HepG2 (cell line): ENCODE measurements around the gene CHMP6. TPM values are rescaled to one million over a fixed set of nuclear protein-coding genes. Genes with fewer than 3 reads are reported as not detected.

Experiments used
- CERS6 ChIP-seq: sonication (generic); formaldehyde crosslinking; IDR thresholded peaks from 2 replicates; pipeline ENCODE4 v1.5.0; 2020; ENCODE audit warnings: missing genetic modification reagents
- MYPOP ChIP-seq: sonication (generic); formaldehyde crosslinking; IDR thresholded peaks from 2 replicates; pipeline ENCODE4 v1.8.1; 2023; ENCODE audit warnings: mild to moderate bottlenecking, moderate library complexity, missing genetic modification reagents
- POGK ChIP-seq: sonication (generic); formaldehyde crosslinking; conservative IDR thresholded peaks from 2 replicates; pipeline ENCODE4 v1.8.0; 2022; ENCODE audit warnings: mild to moderate bottlenecking, moderate library complexity, missing genetic modification reagents
- RNF2 ChIP-seq: fragments of 450-650 bp; conservative IDR thresholded peaks from 2 replicates; pipeline ENCODE4 v1.6.1; 2016; ENCODE audit warnings: low read depth
- SOX13 ChIP-seq, 3 experiments: fragments of 450-650 bp in 1 of 3; sonication (generic) in 1 of 3; formaldehyde crosslinking in 1 of 3; IDR thresholded peaks in 2 of 3; conservative IDR thresholded peaks in 1 of 3; 2 replicates each; pipeline versions ENCODE4 v1.5.0 to v1.6.1; 2016 to 2020; ENCODE audit warnings: antibody characterized with exemption in 1 of 3, mild to moderate bottlenecking in 1 of 3, missing compliant biosample characterization in 1 of 3, missing genetic modification reagents in 1 of 3, moderate library complexity in 1 of 3
- ZBED4 ChIP-seq: sonication (generic); formaldehyde crosslinking; IDR thresholded peaks from 2 replicates; pipeline ENCODE4 v1.4.0; 2020; ENCODE audit warnings: missing genetic modification reagents, borderline replicate concordance
- ZBTB21 ChIP-seq: sonication (generic); formaldehyde crosslinking; IDR thresholded peaks from 2 replicates; pipeline ENCODE4 v1.4.0; 2020; ENCODE audit warnings: missing genetic modification reagents
- ZBTB4 ChIP-seq: sonication (generic); formaldehyde crosslinking; IDR thresholded peaks from 2 replicates; pipeline ENCODE4 v1.4.0; 2020; ENCODE audit warnings: missing genetic modification reagents, mild to moderate bottlenecking, borderline replicate concordance
- ZFX ChIP-seq: sonication (generic); formaldehyde crosslinking; IDR thresholded peaks from 2 replicates; pipeline ENCODE4 v1.4.0; 2020; ENCODE audit warnings: mild to moderate bottlenecking, low read depth, missing genetic modification reagents, moderate library complexity
- ZNF263 ChIP-seq: sonication (generic); formaldehyde crosslinking; IDR thresholded peaks from 2 replicates; pipeline ENCODE4 v1.4.0; 2020; ENCODE audit warnings: missing genetic modification reagents
- ZNF503 ChIP-seq: sonication (generic); formaldehyde crosslinking; IDR thresholded peaks from 2 replicates; pipeline ENCODE4 v1.4.0; 2020; ENCODE audit warnings: missing genetic modification reagents
- ZNF547 ChIP-seq: sonication (generic); formaldehyde crosslinking; IDR thresholded peaks from 2 replicates; pipeline ENCODE4 v1.5.1; 2020; ENCODE audit warnings: mild to moderate bottlenecking, missing genetic modification reagents
- ZNF605 ChIP-seq: sonication (generic); formaldehyde crosslinking; IDR thresholded peaks from 2 replicates; pipeline ENCODE4 v1.8.0; 2022; ENCODE audit warnings: mild to moderate bottlenecking, missing genetic modification reagents
- ZSCAN21 ChIP-seq: sonication (generic); formaldehyde crosslinking; IDR thresholded peaks from 2 replicates; pipeline ENCODE4 v1.8.0; 2022; ENCODE audit warnings: mild to moderate bottlenecking, missing genetic modification reagents, moderate library complexity, borderline replicate concordance
- polyA plus RNA-seq, 8 experiments: library from polyadenylated mRNA; depleted of rRNA in 3 of 8; stranded (reverse) in 7 of 8; unstranded in 1 of 8; fragments of >200 nt; fragmentation: Illumina TruSeq in 4 of 8; extraction: Trizol in 4 of 8; gene quantifications; 2 replicates each; pipeline versions ENCODE4 v1.2.1 to v1.2.3, GENCODE V29; 2011 to 2016; ENCODE audit warnings: low read depth in 4 of 8, missing spikeins in 1 of 8, mixed read lengths in 1 of 8; ENCODE audit not compliant: insufficient read depth in 1 of 8
- total RNA-seq, 5 experiments: library from RNA; depleted of rRNA; stranded (reverse); fragments of >200 nt; fragmentation: Illumina TruSeq; extraction: Trizol; gene quantifications; 2 replicates each; pipeline ENCODE4 v1.2.3, GENCODE V29; 2016; ENCODE audit warnings: low read depth in 1 of 5

Gene CHMP6
- total and polyA plus RNA-seq, 2 of the 13 experiments (the other 11 are each of a cell fraction or from before 2014, with no cell fraction given): 11.1 to 24.2 TPM

- TF ChIP-seq ZNF503 (CRISPR knock-in tag) (no peak), ZNF263 (CRISPR knock-in tag) (no peak), SOX13 (IDR thresholded peaks at IDR 0.05) (no peak), SOX13 (CRISPR knock-in tag; conservative IDR thresholded peaks at IDR 0.05 in 1 of 2, IDR thresholded peaks at IDR 0.05 in 1 of 2) (no peak), RNF2 (no peak), ZBTB21 (CRISPR knock-in tag) (no peak), CERS6 (no peak), ZNF605 (CRISPR knock-in tag) (no peak), ZNF547 (CRISPR knock-in tag) (no peak), ZBTB4 (CRISPR knock-in tag) (no peak), ZFX (CRISPR knock-in tag) (no peak), MYPOP (no peak), ZSCAN21 (CRISPR knock-in tag) (no peak), POGK (0 out of 2 replicates have a peak, but pooled peaks have one; percentile 40), ZBED4 (CRISPR knock-in tag) (no peak)
These were observed 44.7 kb downstream of the CHMP6 start (continued) for GRCh38 chr17:81036197-81036941.
